ENCODE data around the gene YIPF7.

DNA sequence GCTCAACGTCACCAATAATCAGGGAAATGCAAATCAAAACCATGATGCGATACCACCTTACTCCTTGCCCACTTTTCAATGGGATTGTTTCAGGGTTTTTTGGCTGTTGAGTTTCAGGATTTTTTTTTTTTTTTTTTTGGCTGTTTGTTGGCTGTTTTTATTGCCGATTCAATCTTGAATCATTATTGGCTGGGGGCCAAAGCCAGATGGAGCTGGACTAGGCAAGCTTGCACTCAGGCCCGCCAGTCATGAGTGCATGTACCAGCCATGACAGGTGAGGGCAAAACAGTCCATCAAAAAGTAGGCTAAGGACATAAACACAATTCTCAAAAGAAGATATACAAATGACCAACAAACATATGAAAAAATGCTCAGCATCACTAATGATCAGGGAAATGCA, 13.3 kb downstream of the YIPF7 start:
- TF ChIP-seq CTCF (IDR thresholded peaks at IDR 0.05) (no peak), POLR2A (IDR thresholded peaks at IDR 0.05) (no peak)
